PFSK-1 (cell line): Measurements from ENCODE around the gene ATP5PB.

Experiments used
- FOXP2 ChIP-seq: optimal IDR thresholded peaks from 2 replicates; pipeline ENCODE3; 2011; ENCODE audit warnings: borderline replicate concordance, control low read depth, inconsistent platforms; ENCODE audit not compliant: insufficient read depth; ENCODE audit errors: extremely low read length, extremely low read depth
- POLR2AphosphoS5 ChIP-seq: IDR thresholded peaks from 2 replicates; pipeline ENCODE4 v1.6.1; 2012; ENCODE audit warnings: low read depth, mild to moderate bottlenecking, control low read depth, low read length, moderate library complexity
- SIN3A ChIP-seq: IDR thresholded peaks from 2 replicates; pipeline ENCODE4 v1.6.1; 2012; ENCODE audit warnings: mild to moderate bottlenecking, low read length, moderate library complexity, borderline replicate concordance; ENCODE audit not compliant: insufficient read depth
- TAF1 ChIP-seq: IDR thresholded peaks from 2 replicates; pipeline ENCODE4 v1.6.1; 2012; ENCODE audit warnings: low read length, control low read depth, borderline replicate concordance; ENCODE audit not compliant: insufficient read depth
- TF ChIP-seq, protein P1 (sequence below), 2 experiments: IDR thresholded peaks; 2 replicates each; pipeline versions ENCODE4 v1.6.1 to v1.8.0; 2011 to 2012; ENCODE audit warnings: low read depth in 2 of 2, low read length in 2 of 2, control low read depth in 1 of 2, inconsistent platforms in 1 of 2, mild to moderate bottlenecking in 1 of 2, moderate library complexity in 1 of 2; ENCODE audit not compliant: insufficient read depth in 1 of 2

DNA sequence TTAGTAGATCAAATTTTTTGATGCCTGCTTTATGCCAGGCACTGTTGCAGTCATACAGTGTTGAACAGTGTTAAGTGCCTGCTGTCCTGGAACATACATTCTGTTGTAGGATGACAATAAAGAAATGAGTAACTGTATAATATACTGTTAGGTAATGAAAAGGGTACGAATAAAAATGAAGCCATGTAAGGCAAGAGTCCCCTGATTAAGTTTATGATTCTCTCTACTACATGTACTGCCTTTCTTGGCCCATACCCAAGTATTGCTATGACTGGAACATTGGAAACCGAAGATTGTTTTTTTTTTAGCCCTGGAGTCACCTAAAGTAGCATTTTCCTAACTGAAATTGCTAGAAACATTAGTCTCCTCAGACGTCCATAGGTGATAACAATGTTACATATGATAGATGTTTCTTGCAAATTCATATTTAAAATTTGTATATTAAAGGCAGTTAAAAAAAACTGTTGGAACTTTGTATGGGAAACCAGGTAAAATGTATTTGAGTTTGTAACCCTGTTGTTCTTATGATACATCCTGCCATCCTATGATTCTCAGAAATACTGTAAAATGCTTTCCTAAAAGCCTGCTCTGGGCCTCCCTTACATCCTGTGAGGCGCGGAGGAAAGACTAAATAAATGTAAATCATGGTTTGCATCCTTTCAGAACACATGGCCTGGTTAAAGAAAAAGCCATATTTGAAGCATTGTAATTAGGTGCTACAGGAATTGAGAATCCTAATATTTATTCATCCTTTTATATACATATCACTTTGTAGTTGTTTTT is 5.8 kb downstream of the ATP5PB start:
- TF ChIP-seq FOXP2 (no peak), POLR2AphosphoS5 (no peak), SIN3A (no peak), TAF1 (no peak)
- TF ChIP-seq, protein P1, sequence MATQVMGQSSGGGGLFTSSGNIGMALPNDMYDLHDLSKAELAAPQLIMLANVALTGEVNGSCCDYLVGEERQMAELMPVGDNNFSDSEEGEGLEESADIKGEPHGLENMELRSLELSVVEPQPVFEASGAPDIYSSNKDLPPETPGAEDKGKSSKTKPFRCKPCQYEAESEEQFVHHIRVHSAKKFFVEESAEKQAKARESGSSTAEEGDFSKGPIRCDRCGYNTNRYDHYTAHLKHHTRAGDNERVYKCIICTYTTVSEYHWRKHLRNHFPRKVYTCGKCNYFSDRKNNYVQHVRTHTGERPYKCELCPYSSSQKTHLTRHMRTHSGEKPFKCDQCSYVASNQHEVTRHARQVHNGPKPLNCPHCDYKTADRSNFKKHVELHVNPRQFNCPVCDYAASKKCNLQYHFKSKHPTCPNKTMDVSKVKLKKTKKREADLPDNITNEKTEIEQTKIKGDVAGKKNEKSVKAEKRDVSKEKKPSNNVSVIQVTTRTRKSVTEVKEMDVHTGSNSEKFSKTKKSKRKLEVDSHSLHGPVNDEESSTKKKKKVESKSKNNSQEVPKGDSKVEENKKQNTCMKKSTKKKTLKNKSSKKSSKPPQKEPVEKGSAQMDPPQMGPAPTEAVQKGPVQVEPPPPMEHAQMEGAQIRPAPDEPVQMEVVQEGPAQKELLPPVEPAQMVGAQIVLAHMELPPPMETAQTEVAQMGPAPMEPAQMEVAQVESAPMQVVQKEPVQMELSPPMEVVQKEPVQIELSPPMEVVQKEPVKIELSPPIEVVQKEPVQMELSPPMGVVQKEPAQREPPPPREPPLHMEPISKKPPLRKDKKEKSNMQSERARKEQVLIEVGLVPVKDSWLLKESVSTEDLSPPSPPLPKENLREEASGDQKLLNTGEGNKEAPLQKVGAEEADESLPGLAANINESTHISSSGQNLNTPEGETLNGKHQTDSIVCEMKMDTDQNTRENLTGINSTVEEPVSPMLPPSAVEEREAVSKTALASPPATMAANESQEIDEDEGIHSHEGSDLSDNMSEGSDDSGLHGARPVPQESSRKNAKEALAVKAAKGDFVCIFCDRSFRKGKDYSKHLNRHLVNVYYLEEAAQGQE (IDR thresholded peaks at IDR 0.05; ENCODE audit: insufficient read depth in 1 of 2, low read depth in 2 of 2, low read length in 2 of 2): no peak
